SK-N-SH (cell line): ENCODE results near the gene PLD4. TPM values are rescaled to one million over a fixed set of nuclear protein-coding genes. Genes with fewer than 3 reads are reported as not detected.

Experiments
- CTCF ChIA-PET: fragments of 300-600, 350-600 bp; formaldehyde crosslinking; extraction: SDS; loops from one replicate; lab custom pipeline; 2021; lab: Yijun Ruan, JAX
- POLR2A ChIA-PET: fragments of 350-600 bp; sonication (Branson Sonifier 250); formaldehyde crosslinking; extraction: SDS; loops from one replicate; lab custom pipeline; 2020; ENCODE audit warnings: antibody characterized with exemption, inconsistent platforms; lab: Yijun Ruan, JAX
- DNase-seq: peaks from one replicate; pipeline ENCODE4 v3.0.0; 2012
- H2AFZ ChIP-seq: fragments of 200-600 bp; sonication (generic); 2 replicates; pipeline ENCODE4 v1.8.1; 2016; ENCODE audit warnings: antibody characterized with exemption, mild to moderate bottlenecking, low read depth
- H3F3A ChIP-seq: fragments of 200-600 bp; sonication (generic); replicated peaks from 2 replicates; pipeline ENCODE3; 2016; ENCODE audit warnings: antibody characterized with exemption, mild to moderate bottlenecking; ENCODE audit not compliant: insufficient read depth
- H3K27ac ChIP-seq, 2 experiments: fragments of 200-500 bp in 1 of 2; fragments of 200-600 bp in 1 of 2; sonication (Bioruptor generic) in 1 of 2; sonication (generic), shearing (Covaris generic) in 1 of 2; 2 replicates each; pipeline versions ENCODE4 v1.5.1 to v1.6.1; 2014 to 2016; ENCODE audit warnings: low read depth in 2 of 2, inconsistent platforms in 1 of 2, low read length in 1 of 2, mild to moderate bottlenecking in 1 of 2, mixed read lengths in 1 of 2
- H3K27me3 ChIP-seq: fragments of 200-600 bp; sonication (generic), shearing (Covaris generic); 2 replicates; pipeline ENCODE4 v1.6.1; 2016; ENCODE audit warnings: mixed run types; ENCODE audit not compliant: insufficient read depth
- H3K36me3 ChIP-seq, 2 experiments: fragments of 200-500 bp in 1 of 2; fragments of 200-600 bp in 1 of 2; sonication (Bioruptor generic) in 1 of 2; sonication (generic) in 1 of 2; replicated peaks in 1 of 2; 2 replicates each; pipeline versions ENCODE3 to v1.5.1; 2014 to 2016; ENCODE audit warnings: low read length in 1 of 2, mild to moderate bottlenecking in 1 of 2; ENCODE audit not compliant: insufficient read depth in 2 of 2, control insufficient read depth in 1 of 2
- H3K4me1 ChIP-seq, 2 experiments: fragments of 200-500 bp in 1 of 2; fragments of 200-600 bp in 1 of 2; sonication (Bioruptor generic) in 1 of 2; sonication (generic), shearing (Covaris generic) in 1 of 2; 2 replicates each; pipeline versions ENCODE4 v1.5.1 to v1.6.1; 2014 to 2016; ENCODE audit warnings: low read depth in 1 of 2, low read length in 1 of 2, mixed run types in 1 of 2; ENCODE audit not compliant: insufficient read depth in 2 of 2, control insufficient read depth in 1 of 2
- H3K4me2 ChIP-seq: fragments of 200-600 bp; sonication (generic), shearing (Covaris generic); 2 replicates; pipeline ENCODE4 v1.6.1; 2017; ENCODE audit warnings: mixed run types
- H3K4me3 ChIP-seq, 2 experiments: fragments of 200-500 bp in 1 of 2; fragments of 200-600 bp in 1 of 2; sonication (Bioruptor generic) in 1 of 2; sonication (generic), shearing (Covaris generic) in 1 of 2; 2 replicates each; pipeline versions ENCODE4 v1.5.1 to v1.8.1; 2014 to 2016; ENCODE audit warnings: low read depth in 2 of 2, inconsistent platforms in 1 of 2, low read length in 1 of 2, mild to moderate bottlenecking in 1 of 2, mixed read lengths in 1 of 2, moderate library complexity in 1 of 2
- H3K79me2 ChIP-seq: fragments of 200-600 bp; sonication (generic); 2 replicates; pipeline ENCODE4 v1.8.1; 2017; ENCODE audit warnings: mild to moderate bottlenecking; ENCODE audit not compliant: insufficient read depth
- H3K9ac ChIP-seq: fragments of 200-600 bp; sonication (generic); 2 replicates; pipeline ENCODE4 v1.6.1; 2017; ENCODE audit warnings: mixed run types
- H3K9me2 ChIP-seq: fragments of 200-600 bp; sonication (generic); 2 replicates; pipeline ENCODE4 v1.6.1; 2017; ENCODE audit warnings: mixed run types
- H3K9me3 ChIP-seq: fragments of 200-600 bp; sonication (generic); 2 replicates; pipeline ENCODE4 v1.6.1; 2017; ENCODE audit warnings: mixed run types, mild to moderate bottlenecking, moderate library complexity
- H4K20me1 ChIP-seq: fragments of 200-600 bp; sonication (generic); 2 replicates; pipeline ENCODE4 v1.6.1; 2017; ENCODE audit warnings: mild to moderate bottlenecking, mixed run types; ENCODE audit not compliant: insufficient read depth
- ELF1 ChIP-seq: IDR thresholded peaks from 2 replicates; pipeline ENCODE4 v1.4.0; 2012
- FOXJ3 ChIP-seq: sonication (generic); formaldehyde crosslinking; IDR thresholded peaks from 2 replicates; pipeline ENCODE4 v1.5.1; 2020; ENCODE audit warnings: mild to moderate bottlenecking, missing genetic modification reagents
- GATA2 ChIP-seq: sonication (generic); formaldehyde crosslinking; IDR thresholded peaks from 2 replicates; pipeline ENCODE4 v1.5.0; 2020; ENCODE audit warnings: mild to moderate bottlenecking, missing genetic modification reagents
- NFIC ChIP-seq: IDR thresholded peaks from 2 replicates; pipeline ENCODE4 v1.4.0; 2012; ENCODE audit warnings: borderline replicate concordance
- NRF1 ChIP-seq: IDR thresholded peaks from 2 replicates; pipeline ENCODE4 v1.6.1; 2012; ENCODE audit warnings: low read depth, mild to moderate bottlenecking, low read length
- POLR2AphosphoS5 ChIP-seq: IDR thresholded peaks from 2 replicates; pipeline ENCODE4 v1.6.1; 2012; ENCODE audit warnings: low read depth, low read length
- TAF1 ChIP-seq: IDR thresholded peaks from 2 replicates; pipeline ENCODE4 v1.6.1; 2012; ENCODE audit warnings: low read depth, mild to moderate bottlenecking, low read length, moderate library complexity, borderline replicate concordance
- TCF12 ChIP-seq: IDR thresholded peaks from 2 replicates; pipeline ENCODE4 v1.4.0; 2012
- WGBS: methylation state at CpG from one replicate; pipeline ENCODE4 v1.1.6; 2017; ENCODE audit warnings: low lambda C conversion rate; 5-methylcytosine and 5-hydroxymethylcytosine counted together
- polyA plus RNA-seq, 3 experiments: library from polyadenylated mRNA; depleted of rRNA; stranded (reverse); fragments of >200 nt; gene quantifications; 2 replicates each; pipeline ENCODE4 v1.2.3, GENCODE V29; 2012
- TF ChIP-seq, protein P1 (sequence below): IDR thresholded peaks from 2 replicates; pipeline ENCODE4 v1.4.0; 2012; ENCODE audit warnings: low read depth, borderline replicate concordance
- TF ChIP-seq, protein P2 (sequence below): fragments of 150-350 bp; IDR thresholded peaks from 2 replicates; pipeline ENCODE4 v1.6.1; 2016; ENCODE audit warnings: mild to moderate bottlenecking, low read depth, low read length
- TF ChIP-seq, protein P3 (sequence below): IDR thresholded peaks from 2 replicates; pipeline ENCODE4 v1.4.0; 2012; ENCODE audit warnings: low read depth, borderline replicate concordance

PLD4 gene
- polyA plus RNA-seq, 1 of the 3 experiments (the other 2 are of a cell fraction) = 0.02 TPM

DNA sequence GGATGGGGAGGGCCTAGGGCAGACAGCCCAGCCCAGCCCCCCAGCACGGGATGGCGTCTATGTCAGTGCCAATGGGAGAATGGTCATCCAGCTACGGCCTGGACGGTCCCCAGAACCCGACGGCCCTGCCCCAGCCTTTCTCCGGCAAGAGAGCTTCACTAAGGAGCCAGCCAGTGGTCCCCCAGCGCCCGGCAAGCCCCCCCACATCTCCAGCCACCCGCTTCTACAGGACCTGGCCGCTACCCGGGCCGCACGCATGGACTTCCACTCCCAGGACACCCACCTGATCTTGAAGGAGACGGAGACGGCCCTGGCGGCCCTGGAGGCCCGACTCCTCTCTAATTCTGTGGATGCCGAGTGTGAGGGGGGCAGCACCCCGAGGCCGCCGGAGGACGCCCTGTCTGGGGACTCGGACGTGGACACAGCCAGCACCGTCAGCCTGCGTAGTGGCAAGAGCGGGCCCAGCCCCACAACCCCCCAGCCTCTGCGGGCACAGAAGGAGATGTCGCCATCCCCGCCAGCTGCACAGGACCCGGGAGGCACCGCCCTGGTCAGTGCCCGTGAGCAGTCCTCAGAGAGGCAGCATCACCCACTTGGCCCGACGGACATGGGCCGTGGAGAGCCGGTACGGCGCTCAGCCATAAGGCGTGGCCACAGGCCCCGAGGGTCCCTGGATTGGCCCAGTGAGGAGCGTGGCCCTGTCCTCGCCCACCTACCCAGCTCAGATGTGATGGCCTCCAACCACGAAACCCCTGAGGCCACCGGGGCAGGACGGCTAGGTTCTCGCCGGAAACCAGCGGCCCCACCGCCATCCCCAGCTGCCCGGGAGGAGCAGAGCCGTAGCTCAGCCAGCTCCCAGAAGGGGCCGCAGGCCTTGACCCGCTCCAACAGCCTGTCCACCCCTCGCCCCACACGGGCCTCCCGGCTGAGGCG lies 37.7 kb upstream of the PLD4 start:
- WGBS = 93% methylated on average over 24 of the region's 59 CpGs
- no peak for DNase-seq
- no peaks in the 10 kb centered on the region for H3F3A ChIP-seq
- no peak overlapping the region for H3K9ac ChIP-seq
- no peak overlapping the region for H3K4me2 ChIP-seq
- 0 out of 2 replicates have a peak, but pooled peaks cover 3% of the 10 kb centered on the region for H4K20me1 ChIP-seq
- H2AFZ ChIP-seq = no peak overlapping the region
- no peaks in the 10 kb centered on the region for H3K79me2 ChIP-seq
- H3K9me2 ChIP-seq = no peaks in the 10 kb centered on the region
- POLR2A ChIA-PET = no interaction called here
- peaks cover 0 to 11% of the 10 kb centered on the region in 2 experiments; a peak in 1 of 4 replicates for H3K4me1 ChIP-seq
- H3K27me3 ChIP-seq = no peaks in the 10 kb centered on the region
- no peak overlapping the region for H3K4me3 ChIP-seq
- no peak overlapping the region for H3K27ac ChIP-seq
- TF ChIP-seq, protein P1, sequence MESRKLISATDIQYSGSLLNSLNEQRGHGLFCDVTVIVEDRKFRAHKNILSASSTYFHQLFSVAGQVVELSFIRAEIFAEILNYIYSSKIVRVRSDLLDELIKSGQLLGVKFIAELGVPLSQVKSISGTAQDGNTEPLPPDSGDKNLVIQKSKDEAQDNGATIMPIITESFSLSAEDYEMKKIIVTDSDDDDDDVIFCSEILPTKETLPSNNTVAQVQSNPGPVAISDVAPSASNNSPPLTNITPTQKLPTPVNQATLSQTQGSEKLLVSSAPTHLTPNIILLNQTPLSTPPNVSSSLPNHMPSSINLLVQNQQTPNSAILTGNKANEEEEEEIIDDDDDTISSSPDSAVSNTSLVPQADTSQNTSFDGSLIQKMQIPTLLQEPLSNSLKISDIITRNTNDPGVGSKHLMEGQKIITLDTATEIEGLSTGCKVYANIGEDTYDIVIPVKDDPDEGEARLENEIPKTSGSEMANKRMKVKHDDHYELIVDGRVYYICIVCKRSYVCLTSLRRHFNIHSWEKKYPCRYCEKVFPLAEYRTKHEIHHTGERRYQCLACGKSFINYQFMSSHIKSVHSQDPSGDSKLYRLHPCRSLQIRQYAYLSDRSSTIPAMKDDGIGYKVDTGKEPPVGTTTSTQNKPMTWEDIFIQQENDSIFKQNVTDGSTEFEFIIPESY = no peak
- no peak for TF ChIP-seq TCF12
- TF ChIP-seq FOXJ3 (CRISPR knock-in tag) = no peak
- TF ChIP-seq GATA2 (CRISPR knock-in tag) = no peak
- TF ChIP-seq POLR2AphosphoS5 = no peak
- TF ChIP-seq NFIC = no peak
- TF ChIP-seq ELF1 = no peak
- TF ChIP-seq TAF1 = no peak
- TF ChIP-seq, protein P2, sequence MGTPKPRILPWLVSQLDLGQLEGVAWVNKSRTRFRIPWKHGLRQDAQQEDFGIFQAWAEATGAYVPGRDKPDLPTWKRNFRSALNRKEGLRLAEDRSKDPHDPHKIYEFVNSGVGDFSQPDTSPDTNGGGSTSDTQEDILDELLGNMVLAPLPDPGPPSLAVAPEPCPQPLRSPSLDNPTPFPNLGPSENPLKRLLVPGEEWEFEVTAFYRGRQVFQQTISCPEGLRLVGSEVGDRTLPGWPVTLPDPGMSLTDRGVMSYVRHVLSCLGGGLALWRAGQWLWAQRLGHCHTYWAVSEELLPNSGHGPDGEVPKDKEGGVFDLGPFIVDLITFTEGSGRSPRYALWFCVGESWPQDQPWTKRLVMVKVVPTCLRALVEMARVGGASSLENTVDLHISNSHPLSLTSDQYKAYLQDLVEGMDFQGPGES = no peak
- TF ChIP-seq, protein P3, sequence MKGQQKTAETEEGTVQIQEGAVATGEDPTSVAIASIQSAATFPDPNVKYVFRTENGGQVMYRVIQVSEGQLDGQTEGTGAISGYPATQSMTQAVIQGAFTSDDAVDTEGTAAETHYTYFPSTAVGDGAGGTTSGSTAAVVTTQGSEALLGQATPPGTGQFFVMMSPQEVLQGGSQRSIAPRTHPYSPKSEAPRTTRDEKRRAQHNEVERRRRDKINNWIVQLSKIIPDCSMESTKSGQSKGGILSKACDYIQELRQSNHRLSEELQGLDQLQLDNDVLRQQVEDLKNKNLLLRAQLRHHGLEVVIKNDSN = no peak
- TF ChIP-seq NRF1 = no peak
- TF ChIP-seq, all 33 proteins: peak for 0
- Histone ChIP-seq H3K36me3 (peaks cover 0 to 27% of the 10 kb centered on the region in 2 experiments), H3K9me3 (no peaks in the 10 kb centered on the region)
- CTCF ChIA-PET = interaction anchor here (2.3 kb wide), 1 partner anchor 9 kb away, joined by 7 read pairs; no protein-coding TSS in a partner anchor
